ENCODE results near the gene BEGAIN.

DNA sequence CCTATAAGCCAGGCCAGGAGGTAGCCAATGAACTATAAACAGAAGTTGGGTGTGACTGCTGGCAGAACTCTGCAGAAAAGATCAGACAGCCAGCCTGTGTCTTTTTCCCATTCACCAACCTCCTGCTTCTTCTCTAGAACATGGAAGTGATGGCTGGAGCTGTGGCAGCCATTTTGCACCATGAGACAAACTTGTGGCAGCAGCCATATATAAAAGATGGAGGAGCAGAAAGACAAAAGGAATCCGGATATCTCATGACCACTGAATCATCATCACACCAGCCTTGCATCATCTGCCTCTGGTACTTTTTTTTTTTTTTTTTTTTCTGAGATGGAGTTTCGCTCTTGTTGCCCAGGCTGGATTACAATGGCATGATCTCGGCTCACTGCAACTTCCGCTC, 8.7 kb downstream of the BEGAIN start:
- no peak for TF ChIP-seq POLR2A (IDR thresholded peaks at IDR 0.05; ENCODE audit: low read length)
- no peak for TF ChIP-seq GATA1 (IDR thresholded peaks at IDR 0.05; ENCODE audit: low read depth, low read length)
